Colonic mucosa (tissue), 4 donors: Measurements from ENCODE around the gene CABCOCO1. TPM values are rescaled to one million over a fixed set of nuclear protein-coding genes. Genes with fewer than 3 reads are reported as not detected.

Source experiments
- DNase-seq: peaks from one replicate; pipeline ENCODE4 v3.0.0-alpha.2; 2020
- H3K27ac ChIP-seq: fragments of 200-600 bp; one replicate; pipeline ENCODE4 v1.8.0; 2021
- H3K27me3 ChIP-seq: fragments of 200-600 bp; one replicate; pipeline ENCODE4 v1.8.0; 2021
- H3K36me3 ChIP-seq: fragments of 200-600 bp; one replicate; pipeline ENCODE4 v1.8.0; 2021
- H3K4me1 ChIP-seq: fragments of 200-600 bp; one replicate; pipeline ENCODE4 v1.8.0; 2021; ENCODE audit warnings: mild to moderate bottlenecking
- H3K4me3 ChIP-seq: fragments of 200-600 bp; one replicate; pipeline ENCODE4 v1.8.0; 2021
- H3K9ac ChIP-seq, 2 donors: one replicate each; pipeline ENCODE4 v1.7.0; 2013; ENCODE audit warnings: control low read depth in 2 of 2, low read depth in 2 of 2, low read length in 2 of 2
- H3K9me3 ChIP-seq: fragments of 200-600 bp; one replicate; pipeline ENCODE4 v1.8.0; 2021
- intact Hi-C: fragments of 100-400 bp; cut with DNase I; formaldehyde crosslinking; loops from one replicate; pipeline ENCODE4 v1.14.1; 2022
- total RNA-seq, 2 donors: library from RNA; stranded (reverse); fragmentation: NEBNext Ultra II Directional in 1 of 2; extraction: Animal tissue kit (Norgen Biotek cat#: 25700) in 1 of 2; gene quantifications; one replicate each; pipeline ENCODE4 v1.2.1, GENCODE V29; 2021
- TF ChIP-seq, protein P1 (sequence below): fragments of 200-600 bp; IDR thresholded peaks from one replicate; pipeline ENCODE4 v1.8.0; 2022; ENCODE audit warnings: antibody characterized with exemption, mild to moderate bottlenecking
- donor health status: healthy.
- donor health status: DM: no; HTN: no; CAD: no.
- donor health status: DM: no; HTN: no; CAD: no.

CABCOCO1 gene, protein sequence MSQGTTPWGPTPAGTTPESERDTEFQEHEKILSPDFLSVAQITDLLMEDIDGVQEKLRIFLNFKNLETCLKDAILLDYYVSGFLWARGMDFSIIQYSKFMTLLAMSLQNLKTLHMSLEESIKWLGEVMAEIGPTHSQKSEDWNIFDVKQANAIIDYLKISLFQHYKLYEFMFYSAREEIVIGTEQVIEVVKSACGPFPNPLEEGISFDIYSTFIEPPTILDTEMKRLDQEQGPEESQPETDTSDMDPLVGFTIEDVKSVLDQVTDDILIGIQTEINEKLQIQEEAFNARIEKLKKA
- not detected for total RNA-seq

DNA sequence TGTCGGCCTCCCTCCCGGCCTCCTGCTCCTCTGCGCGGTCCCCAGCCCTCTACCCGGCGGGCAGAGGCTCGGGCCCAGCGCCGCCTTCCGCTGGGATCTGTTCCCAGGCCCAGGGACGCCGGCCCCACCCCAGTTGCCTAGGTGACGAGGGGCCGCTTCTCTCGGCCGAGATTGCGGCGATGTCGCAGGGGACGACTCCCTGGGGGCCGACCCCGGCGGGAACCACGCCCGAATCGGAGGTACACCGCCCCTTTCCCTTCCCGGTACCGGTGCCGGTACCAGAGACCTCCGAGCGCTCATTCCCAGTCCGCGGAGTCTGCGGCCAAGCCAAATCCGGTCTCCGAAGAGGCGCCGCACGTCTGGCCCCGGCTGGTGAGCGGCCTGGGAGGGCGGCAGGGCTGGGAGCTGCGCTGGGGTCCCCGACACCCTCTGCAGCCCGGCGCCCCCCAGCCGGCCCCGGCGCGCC lies at the start of gene CABCOCO1:
TSS of gene CABCOCO1 (plus strand) at position 136 of the 466 bp plus-strand sequence. CDS start at position 180, 44 bp downstream.
- H3K36me3 ChIP-seq: no peaks in the 10 kb centered on the region
- intact Hi-C loops: no loop called here
- TF ChIP-seq, protein P1, sequence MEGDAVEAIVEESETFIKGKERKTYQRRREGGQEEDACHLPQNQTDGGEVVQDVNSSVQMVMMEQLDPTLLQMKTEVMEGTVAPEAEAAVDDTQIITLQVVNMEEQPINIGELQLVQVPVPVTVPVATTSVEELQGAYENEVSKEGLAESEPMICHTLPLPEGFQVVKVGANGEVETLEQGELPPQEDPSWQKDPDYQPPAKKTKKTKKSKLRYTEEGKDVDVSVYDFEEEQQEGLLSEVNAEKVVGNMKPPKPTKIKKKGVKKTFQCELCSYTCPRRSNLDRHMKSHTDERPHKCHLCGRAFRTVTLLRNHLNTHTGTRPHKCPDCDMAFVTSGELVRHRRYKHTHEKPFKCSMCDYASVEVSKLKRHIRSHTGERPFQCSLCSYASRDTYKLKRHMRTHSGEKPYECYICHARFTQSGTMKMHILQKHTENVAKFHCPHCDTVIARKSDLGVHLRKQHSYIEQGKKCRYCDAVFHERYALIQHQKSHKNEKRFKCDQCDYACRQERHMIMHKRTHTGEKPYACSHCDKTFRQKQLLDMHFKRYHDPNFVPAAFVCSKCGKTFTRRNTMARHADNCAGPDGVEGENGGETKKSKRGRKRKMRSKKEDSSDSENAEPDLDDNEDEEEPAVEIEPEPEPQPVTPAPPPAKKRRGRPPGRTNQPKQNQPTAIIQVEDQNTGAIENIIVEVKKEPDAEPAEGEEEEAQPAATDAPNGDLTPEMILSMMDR: no peak

DNA sequence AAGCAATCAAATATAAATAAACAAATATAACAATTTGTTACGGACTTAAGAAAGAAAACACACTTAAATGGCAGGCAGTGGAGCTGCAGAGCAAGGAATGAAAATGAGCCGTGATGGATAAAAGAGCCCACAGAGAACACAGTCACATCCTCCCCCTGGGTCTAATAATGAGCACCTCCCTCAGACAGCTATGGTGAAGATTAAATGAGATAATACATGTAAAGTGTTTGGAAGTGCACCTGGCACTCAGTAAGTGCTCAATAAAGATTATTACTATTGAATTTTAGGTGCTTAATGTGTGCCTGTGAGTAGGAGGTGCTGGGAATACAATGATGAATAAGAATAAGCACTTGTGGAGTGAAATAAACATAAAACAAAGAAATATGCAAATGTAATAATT lies 49.1 kb upstream of the CABCOCO1 start:
- intact Hi-C loops: no loop called here
- Histone ChIP-seq H3K27ac (no peak overlapping the region), H3K4me3 (no peak overlapping the region), H3K9me3 (no peaks in the 10 kb centered on the region), H3K4me1 (no peaks in the 10 kb centered on the region), H3K27me3 (no peaks in the 10 kb centered on the region), H3K9ac (no peak overlapping the region), H3K36me3 (no peaks in the 10 kb centered on the region)
- DNase-seq: no peak
- TF ChIP-seq, protein P1: no peak

More for the DNA sequence above, at the start of gene CABCOCO1:
- peak within 1 kb of the TSS; percentile 9 for H3K27ac ChIP-seq
- H3K9ac ChIP-seq: peak within 1 kb of the TSS in 1 of 2 donors; percentile 54
- no peaks in the 10 kb centered on the region for H3K4me1 ChIP-seq
- peak; percentile 63 for DNase-seq
- H3K4me3 ChIP-seq: peak within 1 kb of the TSS; percentile 48
- no peaks in the 10 kb centered on the region for H3K9me3 ChIP-seq
- no peaks in the 10 kb centered on the region for H3K27me3 ChIP-seq

DNA sequence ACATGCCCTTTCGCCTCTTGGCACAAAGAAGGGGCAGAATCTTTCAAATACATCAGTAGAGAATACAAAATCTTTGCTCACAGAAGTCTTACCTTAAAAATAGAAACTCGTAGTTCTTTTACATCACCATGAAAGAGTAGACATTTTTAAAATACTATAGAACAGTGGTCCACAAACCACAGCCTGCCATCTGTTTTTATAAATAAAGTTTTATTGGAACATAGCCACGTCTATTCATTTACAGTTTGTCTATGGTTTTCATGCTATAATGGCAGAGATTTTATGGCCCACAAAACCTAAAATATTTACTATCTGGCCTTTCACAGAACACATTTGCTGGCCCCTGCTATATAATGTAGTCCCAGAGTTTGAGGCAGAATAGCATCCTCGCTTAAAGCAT lies 46.1 kb upstream of the CABCOCO1 start:
- Histone ChIP-seq H3K27me3 (no peaks in the 10 kb centered on the region), H3K36me3 (no peaks in the 10 kb centered on the region), H3K4me1 (no peaks in the 10 kb centered on the region), H3K27ac (no peak overlapping the region), H3K9me3 (no peaks in the 10 kb centered on the region), H3K9ac (no peak overlapping the region), H3K4me3 (no peak overlapping the region)
- TF ChIP-seq, protein P1: no peak
- DNase-seq: no peak
- intact Hi-C loops: no loop called here

DNA sequence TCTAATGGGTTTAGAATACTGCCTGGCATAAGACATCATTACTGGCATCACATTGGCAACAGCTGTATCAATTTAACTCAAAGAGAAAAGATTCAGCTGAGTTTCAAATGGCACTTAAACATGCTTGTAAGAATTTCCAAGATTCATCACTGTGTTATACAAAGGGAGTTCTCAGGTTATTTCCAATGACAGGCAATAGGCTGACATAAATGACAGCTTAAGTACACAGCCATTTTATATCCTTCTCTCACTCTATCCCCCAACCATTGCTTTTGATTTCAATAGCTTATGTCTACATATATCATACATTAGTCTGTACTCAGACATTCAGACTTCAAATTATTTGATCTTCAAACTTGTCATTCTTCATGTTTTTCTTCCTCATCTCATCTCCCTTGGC lies 45.5 kb upstream of the CABCOCO1 start:
- no peaks in the 10 kb centered on the region for H3K36me3 ChIP-seq
- H3K9me3 ChIP-seq: no peaks in the 10 kb centered on the region
- TF ChIP-seq, protein P1: no peak
- no peaks in the 10 kb centered on the region for H3K4me1 ChIP-seq
- no peak for DNase-seq
- H3K27me3 ChIP-seq: no peaks in the 10 kb centered on the region
- intact Hi-C loops: no loop called here
- no peak overlapping the region for H3K4me3 ChIP-seq
- H3K9ac ChIP-seq: no peak overlapping the region
- H3K27ac ChIP-seq: no peak overlapping the region

DNA sequence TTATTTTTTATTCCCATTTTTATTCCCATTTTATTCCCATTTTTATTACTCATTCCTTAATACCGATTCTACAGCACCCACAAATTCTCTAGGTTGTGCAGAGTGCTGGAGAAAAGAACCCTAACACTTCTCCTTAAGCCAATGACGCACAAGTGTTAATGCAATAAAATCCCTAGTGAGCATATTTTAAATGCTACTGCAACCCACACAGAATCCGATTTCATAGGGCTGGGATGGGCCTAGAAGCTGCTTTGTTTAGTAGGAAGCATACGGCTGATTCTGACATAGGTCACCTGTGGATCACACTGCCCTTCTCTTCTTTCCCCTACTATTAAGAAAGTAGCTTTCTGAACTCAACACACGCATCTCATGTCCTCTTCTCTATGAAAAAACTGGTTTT lies 45.1 kb upstream of the CABCOCO1 start:
- intact Hi-C loops: no loop called here
- H3K27ac ChIP-seq: no peak overlapping the region
- TF ChIP-seq, protein P1: no peak
- no peak overlapping the region for H3K4me3 ChIP-seq
- no peaks in the 10 kb centered on the region for H3K9me3 ChIP-seq
- no peaks in the 10 kb centered on the region for H3K36me3 ChIP-seq
- H3K4me1 ChIP-seq: no peaks in the 10 kb centered on the region
- DNase-seq: no peak
- no peak overlapping the region for H3K9ac ChIP-seq
- H3K27me3 ChIP-seq: no peaks in the 10 kb centered on the region
